Thymus (tissue), 11 donors: ENCODE data around the gene PPP1R1B. TPM values are rescaled to one million over a fixed set of nuclear protein-coding genes. Genes with fewer than 3 reads are reported as not detected.

ENCODE experiments used
- DNase-seq, 9 donors: peaks; one replicate each; pipeline ENCODE4 v3.0.0-alpha.2; 2013; ENCODE audit warnings: low spot score in 9 of 9, low read depth in 6 of 9, missing footprints in 1 of 9
- H3K27ac ChIP-seq, 2 donors: one replicate each; pipeline ENCODE4 v1.5.1; 2013; ENCODE audit warnings: control low read depth in 1 of 2, low read depth in 1 of 2, low read length in 1 of 2, mild to moderate bottlenecking in 1 of 2, moderate library complexity in 1 of 2
- H3K27me3 ChIP-seq, 2 donors: one replicate each; pipeline ENCODE4 v1.5.1; 2013; ENCODE audit warnings: low read length in 1 of 2; ENCODE audit not compliant: control insufficient read depth in 2 of 2, insufficient read depth in 1 of 2
- H3K36me3 ChIP-seq, 2 donors: one replicate each; pipeline ENCODE4 v1.5.1; 2013; ENCODE audit warnings: low read length in 1 of 2, mild to moderate bottlenecking in 1 of 2, moderate library complexity in 1 of 2; ENCODE audit not compliant: control insufficient read depth in 2 of 2, insufficient read depth in 2 of 2
- H3K4me1 ChIP-seq, 2 donors: one replicate each; pipeline ENCODE4 v1.5.1; 2013; ENCODE audit warnings: low read length in 2 of 2; ENCODE audit not compliant: control insufficient read depth in 2 of 2, insufficient read depth in 2 of 2
- H3K4me3 ChIP-seq, 2 donors: one replicate each; pipeline ENCODE4 v1.5.1; 2013; ENCODE audit warnings: low read length in 2 of 2, control low read depth in 1 of 2, mild to moderate bottlenecking in 1 of 2
- H3K9me3 ChIP-seq, 2 donors: one replicate each; pipeline ENCODE4 v1.5.1; 2013; ENCODE audit warnings: low read length in 1 of 2, mild to moderate bottlenecking in 1 of 2; ENCODE audit not compliant: control insufficient read depth in 2 of 2, insufficient read depth in 1 of 2
- WGBS: extraction: QIAGEN DNeasy Blood & Tissue Kit; methylation state at CpG from one replicate; pipeline ENCODE4 v1.1.7; 2013; 5-methylcytosine and 5-hydroxymethylcytosine counted together
- polyA plus RNA-seq: library from polyadenylated mRNA; stranded (reverse); fragments of 200-250 nt; gene quantifications from one replicate; pipeline ENCODE4 v1.2.3, GENCODE V29; 2013
- total RNA-seq: library from RNA; stranded (reverse); fragments of 120-200 nt; gene quantifications from one replicate; pipeline ENCODE4 v1.2.4, GENCODE V29; 2013
- donor health status: healthy.

Gene PPP1R1B
- total and polyA plus RNA-seq, 2 donors: 1.3 to 1.8 TPM

GRCh38 chr17:39599004-39599664 is 27.6 kb upstream of the PPP1R1B start:
- 5% methylated on average over 36 of the region's 36 CpGs for WGBS
- Histone ChIP-seq H3K27me3 (peaks cover 89 to 99% of the 10 kb centered on the region in 2 donors), H3K4me3 (no peak overlapping the region), H3K27ac (no peak overlapping the region), H3K36me3 (no peaks in the 10 kb centered on the region), H3K4me1 (no peaks in the 10 kb centered on the region), H3K9me3 (peaks cover 1 to 13% of the 10 kb centered on the region in 2 donors)
- no peak for DNase-seq

- peaks cover 1 to 13% of the 10 kb centered on the region in 2 donors for H3K9me3 ChIP-seq
- H3K4me1 ChIP-seq: no peaks in the 10 kb centered on the region
- WGBS: 8% methylated on average over 28 of the region's 28 CpGs
- no peaks in the 10 kb centered on the region for H3K36me3 ChIP-seq
- no peak for DNase-seq
- no peak overlapping the region for H3K4me3 ChIP-seq
- H3K27ac ChIP-seq: no peak overlapping the region
- H3K27me3 ChIP-seq: peaks cover 91 to 100% of the 10 kb centered on the region in 2 donors
Measured at GRCh38 chr17:39599665-39600231, 27.0 kb upstream of the PPP1R1B start.

- 9% methylated on average over 13 of the region's 13 CpGs for WGBS
- H3K9me3 ChIP-seq: peaks cover 1 to 13% of the 10 kb centered on the region in 2 donors
- H3K27ac ChIP-seq: no peak overlapping the region
- H3K4me3 ChIP-seq: no peak overlapping the region
- no peak for DNase-seq
- peaks cover 91 to 100% of the 10 kb centered on the region in 2 donors for H3K27me3 ChIP-seq
- H3K4me1 ChIP-seq: no peaks in the 10 kb centered on the region
- H3K36me3 ChIP-seq: no peaks in the 10 kb centered on the region
Measured at GRCh38 chr17:39600288-39600996, 26.3 kb upstream of the PPP1R1B start.

GRCh38 chr17:39600997-39601597 is 25.7 kb upstream of the PPP1R1B start:
- DNase-seq: no peak
- 13% methylated on average over 21 of the region's 21 CpGs for WGBS
- H3K27ac ChIP-seq: no peak overlapping the region

GRCh38 chr17:39601758-39602532 is 24.8 kb upstream of the PPP1R1B start:
- no peak overlapping the region for H3K4me3 ChIP-seq
- peaks cover 92 to 100% of the 10 kb centered on the region in 2 donors for H3K27me3 ChIP-seq
- DNase-seq: no peak
- no peaks in the 10 kb centered on the region for H3K36me3 ChIP-seq
- peaks cover 0 to 10% of the 10 kb centered on the region in 2 donors for H3K9me3 ChIP-seq
- no peak overlapping the region for H3K27ac ChIP-seq
- WGBS: 29% methylated on average over 12 of the region's 12 CpGs
- H3K4me1 ChIP-seq: no peaks in the 10 kb centered on the region

More at GRCh38 chr17:39600997-39601597, 25.7 kb upstream of the PPP1R1B start:
- Histone ChIP-seq H3K4me3 (no peak overlapping the region), H3K36me3 (no peaks in the 10 kb centered on the region), H3K4me1 (no peaks in the 10 kb centered on the region), H3K27me3 (peaks cover 91 to 100% of the 10 kb centered on the region in 2 donors), H3K9me3 (peaks cover 1 to 8% of the 10 kb centered on the region in 2 donors)

- 43% methylated on average over 4 of the region's 4 CpGs for WGBS
- Histone ChIP-seq H3K9me3 (peaks cover 0 to 10% of the 10 kb centered on the region in 2 donors), H3K27me3 (peaks cover 93 to 100% of the 10 kb centered on the region in 2 donors), H3K4me3 (no peak overlapping the region), H3K4me1 (no peaks in the 10 kb centered on the region), H3K27ac (no peak overlapping the region), H3K36me3 (no peaks in the 10 kb centered on the region)
- no peak for DNase-seq
Measured at GRCh38 chr17:39602533-39603303, 24.0 kb upstream of the PPP1R1B start.

GRCh38 chr17:39603304-39604016 is 23.3 kb upstream of the PPP1R1B start:
- Histone ChIP-seq H3K36me3 (no peaks in the 10 kb centered on the region), H3K9me3 (peaks cover 0 to 10% of the 10 kb centered on the region in 2 donors), H3K4me3 (no peak overlapping the region), H3K27ac (no peak overlapping the region), H3K27me3 (peaks cover 93 to 100% of the 10 kb centered on the region in 2 donors), H3K4me1 (no peaks in the 10 kb centered on the region)
- 8% methylated on average over 14 of the region's 14 CpGs for WGBS
- DNase-seq: no peak
